BE2C (cell line): ENCODE results near the gene NCAM2.

Experiments used
- DNase-seq: peaks from one replicate; pipeline ENCODE4 v3.0.0-alpha.2; 2020
- H3K27me3 ChIP-seq: fragments of 250-450 bp; sonication (Bioruptor Pico); 2 replicates; pipeline ENCODE4 v1.5.1; 2020; ENCODE audit warnings: mild to moderate bottlenecking
- H3K36me3 ChIP-seq: fragments of 250-450 bp; sonication (Bioruptor Pico); 2 replicates; pipeline ENCODE4 v1.5.1; 2020; ENCODE audit warnings: mild to moderate bottlenecking
- H3K4me1 ChIP-seq: fragments of 250-450 bp; sonication (Bioruptor Pico); 2 replicates; pipeline ENCODE4 v1.5.1; 2020
- H3K4me3 ChIP-seq: 2 replicates; pipeline ENCODE4 v1.5.1; 2011; ENCODE audit warnings: low read depth, low read length
- H3K9me3 ChIP-seq: fragments of 250-450 bp; sonication (Bioruptor Pico); 2 replicates; pipeline ENCODE4 v1.5.1; 2020
- TF ChIP-seq, protein P1 (sequence below): IDR thresholded peaks from 2 replicates; pipeline ENCODE4 v1.5.1; 2012; ENCODE audit warnings: mild to moderate bottlenecking, low read depth, low read length

NCAM2 gene

GRCh38 chr21:21030311-21030710 lies 32.1 kb downstream of the NCAM2 start:
- no peak for DNase-seq
- Histone ChIP-seq H3K9me3 (no peaks in the 10 kb centered on the region), H3K27me3 (no peaks in the 10 kb centered on the region), H3K36me3 (no peaks in the 10 kb centered on the region), H3K4me1 (no peaks in the 10 kb centered on the region; the same call in none of the 2 replicates), H3K4me3 (no peak overlapping the region)
- TF ChIP-seq, protein P1, sequence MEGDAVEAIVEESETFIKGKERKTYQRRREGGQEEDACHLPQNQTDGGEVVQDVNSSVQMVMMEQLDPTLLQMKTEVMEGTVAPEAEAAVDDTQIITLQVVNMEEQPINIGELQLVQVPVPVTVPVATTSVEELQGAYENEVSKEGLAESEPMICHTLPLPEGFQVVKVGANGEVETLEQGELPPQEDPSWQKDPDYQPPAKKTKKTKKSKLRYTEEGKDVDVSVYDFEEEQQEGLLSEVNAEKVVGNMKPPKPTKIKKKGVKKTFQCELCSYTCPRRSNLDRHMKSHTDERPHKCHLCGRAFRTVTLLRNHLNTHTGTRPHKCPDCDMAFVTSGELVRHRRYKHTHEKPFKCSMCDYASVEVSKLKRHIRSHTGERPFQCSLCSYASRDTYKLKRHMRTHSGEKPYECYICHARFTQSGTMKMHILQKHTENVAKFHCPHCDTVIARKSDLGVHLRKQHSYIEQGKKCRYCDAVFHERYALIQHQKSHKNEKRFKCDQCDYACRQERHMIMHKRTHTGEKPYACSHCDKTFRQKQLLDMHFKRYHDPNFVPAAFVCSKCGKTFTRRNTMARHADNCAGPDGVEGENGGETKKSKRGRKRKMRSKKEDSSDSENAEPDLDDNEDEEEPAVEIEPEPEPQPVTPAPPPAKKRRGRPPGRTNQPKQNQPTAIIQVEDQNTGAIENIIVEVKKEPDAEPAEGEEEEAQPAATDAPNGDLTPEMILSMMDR: no peak

- Histone ChIP-seq H3K9me3 (no peaks in the 10 kb centered on the region), H3K4me1 (no peaks in the 10 kb centered on the region; the same call in none of the 2 replicates), H3K36me3 (no peaks in the 10 kb centered on the region), H3K27me3 (no peaks in the 10 kb centered on the region), H3K4me3 (no peak overlapping the region)
- TF ChIP-seq, protein P1: no peak
- DNase-seq: no peak
Measured at GRCh38 chr21:21034036-21034435, 35.8 kb downstream of the NCAM2 start.

- Histone ChIP-seq H3K27me3 (no peaks in the 10 kb centered on the region), H3K36me3 (no peaks in the 10 kb centered on the region), H3K9me3 (no peaks in the 10 kb centered on the region), H3K4me1 (no peaks in the 10 kb centered on the region), H3K4me3 (no peak overlapping the region)
- TF ChIP-seq, protein P1: no peak
- no peak for DNase-seq
Measured at GRCh38 chr21:21039624-21040170, 41.5 kb downstream of the NCAM2 start.

DNA sequence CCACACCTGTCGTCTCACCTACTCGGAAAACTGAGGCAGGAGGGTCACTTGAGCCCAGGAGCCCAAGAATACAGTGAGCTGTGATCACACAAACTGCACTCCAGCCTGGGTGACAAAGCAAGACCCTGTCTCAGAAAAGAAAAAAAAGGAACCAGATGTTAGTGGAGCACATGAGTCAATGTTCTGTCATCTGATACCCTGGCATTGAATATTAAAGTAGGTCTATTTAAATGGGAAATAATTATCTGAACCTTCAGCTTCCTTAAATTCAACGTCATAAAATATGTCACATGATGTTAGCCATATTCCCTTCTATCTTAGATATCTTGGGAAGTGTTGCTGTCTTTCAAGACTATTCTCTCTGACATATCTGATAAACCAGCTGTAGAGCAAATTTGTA lies 47.3 kb downstream of the NCAM2 start:
- Histone ChIP-seq H3K4me3 (no peak overlapping the region), H3K4me1 (no peaks in the 10 kb centered on the region), H3K27me3 (no peaks in the 10 kb centered on the region), H3K9me3 (no peaks in the 10 kb centered on the region), H3K36me3 (no peaks in the 10 kb centered on the region)
- TF ChIP-seq, protein P1: no peak
- DNase-seq: no peak

GRCh38 chr21:21046063-21046462 lies 47.9 kb downstream of the NCAM2 start:
- H3K27me3 ChIP-seq: no peaks in the 10 kb centered on the region
- no peaks in the 10 kb centered on the region for H3K9me3 ChIP-seq
- no peak overlapping the region for H3K4me3 ChIP-seq
- DNase-seq: no peak
- TF ChIP-seq, protein P1: no peak
- no peaks in the 10 kb centered on the region for H3K36me3 ChIP-seq
- no peaks in the 10 kb centered on the region for H3K4me1 ChIP-seq

DNA sequence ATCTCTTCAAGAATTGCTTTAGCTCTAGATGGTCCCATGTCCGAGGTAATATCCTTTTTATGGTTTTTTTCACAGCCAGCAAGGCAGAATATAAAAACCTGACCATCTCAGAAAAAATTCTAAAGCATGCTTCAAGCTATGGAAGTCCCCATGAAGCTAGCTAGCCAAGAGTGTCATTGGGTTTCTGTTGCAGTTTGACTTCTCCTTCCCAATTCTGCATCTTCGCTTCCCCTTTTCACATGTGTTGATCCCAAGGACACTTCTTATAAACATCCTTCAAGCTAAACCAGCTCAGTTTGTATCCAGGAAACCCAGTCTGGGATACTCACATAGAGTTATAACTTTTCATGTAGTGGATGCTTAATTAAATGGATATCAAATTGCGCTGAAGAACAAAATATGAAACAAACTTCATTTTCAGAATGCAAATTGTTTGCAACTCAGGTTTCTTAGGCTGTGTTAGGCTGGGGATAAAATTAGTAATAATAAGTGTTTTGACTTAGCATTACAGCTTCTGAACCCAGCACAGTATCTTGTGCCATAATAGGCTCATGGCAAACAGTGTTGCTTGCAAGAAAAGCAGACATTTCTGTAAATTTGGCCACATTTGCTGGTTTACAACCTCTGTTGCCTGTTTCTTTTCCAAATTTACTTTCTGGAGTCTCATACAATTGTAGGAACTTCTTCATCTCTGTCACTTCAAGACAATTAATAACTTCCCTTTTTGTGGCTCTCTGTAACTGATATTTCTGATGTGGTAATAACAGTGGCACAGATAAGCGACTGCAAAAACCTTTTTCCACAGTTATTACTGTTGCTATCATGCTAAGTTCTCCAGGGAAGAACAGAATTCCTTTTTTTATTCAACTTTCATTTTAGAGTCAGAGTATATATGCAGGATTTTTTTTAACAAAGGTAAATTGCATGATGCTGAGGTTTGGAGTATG lies 53.2 kb downstream of the NCAM2 start:
- no peak for DNase-seq
- no peak overlapping the region for H3K4me3 ChIP-seq
- H3K9me3 ChIP-seq: no peaks in the 10 kb centered on the region
- no peaks in the 10 kb centered on the region for H3K4me1 ChIP-seq
- no peaks in the 10 kb centered on the region for H3K27me3 ChIP-seq
- TF ChIP-seq, protein P1: no peak
- H3K36me3 ChIP-seq: no peaks in the 10 kb centered on the region
